ENCODE results near the gene ZBTB38. TPM values are rescaled to one million over a fixed set of nuclear protein-coding genes. Genes with fewer than 3 reads are reported as not detected.
A peak's percentile ranks its signal among the peaks of the same experiment; 100 is the strongest.

ZBTB38 gene
- total RNA-seq, 4 donors from 2014 or later = 183 to 225 (median 203) TPM

DNA sequence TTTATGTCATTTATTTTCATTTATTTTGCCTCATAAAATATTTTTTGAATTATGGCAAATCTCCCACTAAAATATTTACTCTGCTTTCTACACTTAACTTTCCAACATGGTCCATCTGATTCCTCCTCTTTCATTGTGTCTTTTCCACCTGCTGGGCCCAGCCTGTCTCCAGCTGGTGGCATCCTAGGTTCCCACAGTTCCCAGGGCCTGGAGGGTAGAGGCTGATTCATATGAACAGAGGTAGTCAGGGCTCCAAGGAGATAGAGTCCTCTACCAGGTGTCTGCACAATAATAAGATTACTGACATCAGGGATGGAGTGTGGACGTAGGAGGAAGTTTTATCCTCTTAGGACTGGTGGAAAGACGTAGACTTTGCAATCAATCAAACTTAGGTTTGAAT, 14.3 kb downstream of the ZBTB38 start:
- Histone ChIP-seq H3K4me3 (no peak overlapping the region), H3K9me3 (no peaks in the 10 kb centered on the region), H3K27me3 (no peaks in the 10 kb centered on the region), H3K36me3 (peaks cover 0 to 18% of the 10 kb centered on the region in 2 donors), H3K27ac (no peak overlapping the region), H3K4me1 (peaks cover 0 to 39% (median 6%) of the 10 kb centered on the region in 3 donors)
- WGBS, 2 donors (ENCODE audit: low coverage in 1 of 2) = 83 to 94% methylated on average over 1 to 2 of the region's 2 CpGs
- ATAC-seq = no peak
- TF ChIP-seq POLR2AphosphoS5 (IDR thresholded peaks at IDR 0.05) (no peak), EP300 (IDR thresholded peaks at IDR 0.05) (no peak), POLR2A (IDR thresholded peaks at IDR 0.05) (no peak)
- TF ChIP-seq, protein P1, sequence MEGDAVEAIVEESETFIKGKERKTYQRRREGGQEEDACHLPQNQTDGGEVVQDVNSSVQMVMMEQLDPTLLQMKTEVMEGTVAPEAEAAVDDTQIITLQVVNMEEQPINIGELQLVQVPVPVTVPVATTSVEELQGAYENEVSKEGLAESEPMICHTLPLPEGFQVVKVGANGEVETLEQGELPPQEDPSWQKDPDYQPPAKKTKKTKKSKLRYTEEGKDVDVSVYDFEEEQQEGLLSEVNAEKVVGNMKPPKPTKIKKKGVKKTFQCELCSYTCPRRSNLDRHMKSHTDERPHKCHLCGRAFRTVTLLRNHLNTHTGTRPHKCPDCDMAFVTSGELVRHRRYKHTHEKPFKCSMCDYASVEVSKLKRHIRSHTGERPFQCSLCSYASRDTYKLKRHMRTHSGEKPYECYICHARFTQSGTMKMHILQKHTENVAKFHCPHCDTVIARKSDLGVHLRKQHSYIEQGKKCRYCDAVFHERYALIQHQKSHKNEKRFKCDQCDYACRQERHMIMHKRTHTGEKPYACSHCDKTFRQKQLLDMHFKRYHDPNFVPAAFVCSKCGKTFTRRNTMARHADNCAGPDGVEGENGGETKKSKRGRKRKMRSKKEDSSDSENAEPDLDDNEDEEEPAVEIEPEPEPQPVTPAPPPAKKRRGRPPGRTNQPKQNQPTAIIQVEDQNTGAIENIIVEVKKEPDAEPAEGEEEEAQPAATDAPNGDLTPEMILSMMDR (IDR thresholded peaks at IDR 0.05) = no peak

DNA sequence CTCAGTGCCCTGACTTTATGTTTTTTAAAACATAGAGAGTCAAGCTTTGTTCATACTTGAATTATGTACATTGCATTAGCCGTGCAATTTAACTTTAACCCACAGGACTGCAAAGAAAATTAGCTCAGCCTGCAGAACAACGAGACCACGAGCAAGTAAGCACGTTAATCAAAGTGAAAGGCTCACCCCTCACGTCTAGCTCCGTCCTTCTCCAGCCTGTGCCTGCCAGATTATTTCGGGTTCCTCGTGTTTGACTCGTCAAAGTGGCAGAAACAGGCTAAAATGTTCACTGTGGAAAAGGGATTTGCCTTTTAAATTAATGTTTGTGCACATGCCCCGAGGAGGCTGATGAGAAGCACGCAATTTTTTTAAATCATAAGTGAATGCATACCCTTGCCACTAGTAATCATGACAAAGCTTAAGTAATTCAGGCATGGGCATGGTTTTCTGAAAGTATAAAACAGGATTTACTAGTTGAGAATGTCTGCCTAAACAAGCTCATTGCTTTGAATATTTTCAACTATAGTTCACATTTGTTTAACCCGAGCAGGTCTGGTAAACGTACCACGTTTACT, 15.3 kb downstream of the ZBTB38 start:
- peaks cover 0 to 18% of the 10 kb centered on the region in 2 donors for H3K36me3 ChIP-seq
- ATAC-seq = no peak
- H3K4me3 ChIP-seq = peak overlapping the region; percentile 21 to 34
- 17 to 22% methylated on average over 12 to 14 of the region's 14 CpGs for WGBS, 2 donors (ENCODE audit: low coverage in 1 of 2)
- no peaks in the 10 kb centered on the region for H3K9me3 ChIP-seq
- H3K27me3 ChIP-seq = no peaks in the 10 kb centered on the region
- peak overlapping the region; percentile 46 to 76 (median 60) for H3K27ac ChIP-seq
- peaks cover 0 to 48% (median 6%) of the 10 kb centered on the region in 3 donors for H3K4me1 ChIP-seq
- TF ChIP-seq EP300 (IDR thresholded peaks at IDR 0.05) = no peak
- no peak for TF ChIP-seq POLR2AphosphoS5 (IDR thresholded peaks at IDR 0.05)
- TF ChIP-seq POLR2A (IDR thresholded peaks at IDR 0.05) = no peak
- TF ChIP-seq, protein P1 (IDR thresholded peaks at IDR 0.05) = no peak

DNA sequence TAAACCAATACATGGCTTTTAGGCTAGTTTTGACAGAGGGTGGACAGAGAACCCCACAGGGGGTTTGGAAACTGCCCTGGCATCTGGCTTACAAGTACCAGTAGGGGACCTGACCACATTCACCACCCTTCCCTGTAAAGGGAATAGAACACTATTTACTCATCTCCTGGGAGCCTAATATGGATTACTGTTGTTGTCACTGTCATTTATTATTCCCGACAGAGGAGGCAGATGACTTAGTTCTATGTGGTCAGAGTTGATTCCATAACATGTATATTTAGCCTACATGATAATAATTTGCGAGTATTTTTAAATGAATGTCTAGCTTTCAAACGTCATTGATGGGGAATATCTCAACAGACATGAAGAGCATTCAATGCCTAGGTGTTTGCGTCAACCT, 15.9 kb downstream of the ZBTB38 start:
- 69 to 70% methylated on average over 4 of the region's 4 CpGs for WGBS, 2 donors (ENCODE audit: low coverage in 1 of 2)

DNA sequence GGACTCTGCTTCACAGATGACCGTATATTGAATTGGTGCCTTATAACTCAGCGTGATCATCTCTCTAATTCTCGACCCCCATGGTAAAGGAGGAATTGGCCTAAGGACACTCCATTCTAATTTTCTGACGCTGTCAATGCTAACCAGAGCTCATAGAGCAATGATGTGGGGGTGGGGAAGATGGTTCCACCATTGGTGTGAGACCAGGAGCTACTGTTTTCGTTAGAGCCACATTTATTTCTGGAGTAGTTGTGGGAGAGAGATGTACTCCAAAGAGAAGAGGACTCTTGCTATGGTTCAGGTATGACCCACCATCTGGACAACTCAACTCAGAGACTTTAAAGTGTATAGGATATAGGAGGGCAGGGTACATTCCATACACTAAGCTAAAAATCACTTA, 16.3 kb downstream of the ZBTB38 start:
- ATAC-seq = no peak
- no peaks in the 10 kb centered on the region for H3K9me3 ChIP-seq
- TF ChIP-seq POLR2A (IDR thresholded peaks at IDR 0.05) (no peak), POLR2AphosphoS5 (IDR thresholded peaks at IDR 0.05) (no peak), EP300 (IDR thresholded peaks at IDR 0.05) (no peak)
- TF ChIP-seq, protein P1 (IDR thresholded peaks at IDR 0.05) = no peak
- H3K36me3 ChIP-seq = peaks cover 0 to 13% of the 10 kb centered on the region in 2 donors
- WGBS, 2 donors (ENCODE audit: low coverage in 1 of 2) = 94 to 96% methylated on average over 4 to 5 of the region's 5 CpGs
- no peaks in the 10 kb centered on the region for H3K27me3 ChIP-seq
- peak overlapping the region in 1 of 4 donors; percentile 65 for H3K27ac ChIP-seq
- peaks cover 0 to 55% (median 6%) of the 10 kb centered on the region in 3 donors for H3K4me1 ChIP-seq
- no peak overlapping the region for H3K4me3 ChIP-seq

More for the DNA sequence above, 15.9 kb downstream of the ZBTB38 start:
- Histone ChIP-seq H3K4me3 (no peak overlapping the region), H3K27ac (peak overlapping the region; percentile 46 to 76 (median 60)), H3K27me3 (no peaks in the 10 kb centered on the region), H3K36me3 (peaks cover 0 to 14% of the 10 kb centered on the region in 2 donors), H3K9me3 (no peaks in the 10 kb centered on the region), H3K4me1 (peaks cover 0 to 53% (median 6%) of the 10 kb centered on the region in 3 donors)
- ATAC-seq = no peak
- no peak for TF ChIP-seq EP300 (IDR thresholded peaks at IDR 0.05)
- TF ChIP-seq, protein P1 (IDR thresholded peaks at IDR 0.05) = no peak
- TF ChIP-seq POLR2A (IDR thresholded peaks at IDR 0.05) = no peak
- no peak for TF ChIP-seq POLR2AphosphoS5 (IDR thresholded peaks at IDR 0.05)
